GM18867 (cell line): ENCODE data around the gene RBBP8NL.
"Not testable (repeated sequence)": the region's sequence is repeated elsewhere in the genome, so short reads cannot be mapped to it uniquely, and the experiment has no call there.

Experiments
- ATAC-seq: cut with Tn5 transposase; IDR thresholded peaks from one replicate; pipeline ENCODE4 v1.9.1; 2021; ENCODE audit warnings: mild to moderate bottlenecking, moderate library complexity; ENCODE audit not compliant: unreplicated experiment

RBBP8NL gene

DNA sequence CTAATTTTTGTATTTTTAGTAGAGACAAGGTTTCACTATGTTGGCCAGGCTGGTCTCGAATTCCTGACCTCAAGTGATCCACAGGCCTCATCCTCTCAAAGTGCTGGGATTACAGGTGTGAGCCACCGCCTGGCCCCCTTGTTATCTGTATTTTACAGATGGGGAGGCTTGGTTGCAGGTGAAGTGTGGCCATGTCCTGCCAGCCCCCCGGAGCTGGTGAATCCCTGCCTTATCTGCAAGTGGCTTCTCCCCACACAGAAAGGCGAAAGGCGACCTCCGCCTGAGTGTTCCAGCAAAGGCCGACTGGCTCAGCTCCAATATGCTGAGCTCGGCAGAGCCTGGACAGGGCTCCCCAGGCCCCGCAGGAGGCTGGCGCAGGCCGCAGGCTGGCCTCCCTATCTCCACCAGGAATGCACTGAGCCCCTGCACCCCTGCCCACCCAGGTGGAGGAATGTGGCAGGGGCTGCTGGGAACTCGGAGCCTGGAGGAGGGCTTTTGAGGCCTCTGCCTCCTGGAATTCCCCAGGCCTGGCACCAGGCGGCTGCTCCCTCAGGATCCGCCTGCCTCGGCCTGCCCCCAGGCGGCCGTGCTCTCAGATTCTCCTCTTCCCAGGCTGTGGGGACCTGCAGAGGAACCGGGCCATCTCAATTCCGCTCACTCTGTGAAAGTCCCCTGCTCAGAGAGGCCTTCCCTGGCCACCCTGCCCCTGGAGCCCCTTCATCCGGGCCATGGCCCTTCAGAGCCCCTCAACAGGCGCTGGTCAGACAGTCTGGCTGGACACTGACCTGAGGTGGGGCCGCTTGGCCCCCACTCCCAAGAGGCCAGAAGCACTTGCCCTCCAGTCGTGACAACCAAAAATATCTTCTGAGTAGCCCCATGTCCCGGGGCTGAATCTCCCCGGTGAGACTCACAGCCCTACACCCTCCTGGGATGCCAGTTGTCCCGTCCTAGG is 51.0 kb downstream of the RBBP8NL start:
- no peak for ATAC-seq

- no peak for ATAC-seq
Observed at GRCh38 chr20:62374331-62375152, 52.8 kb downstream of the RBBP8NL start.

DNA sequence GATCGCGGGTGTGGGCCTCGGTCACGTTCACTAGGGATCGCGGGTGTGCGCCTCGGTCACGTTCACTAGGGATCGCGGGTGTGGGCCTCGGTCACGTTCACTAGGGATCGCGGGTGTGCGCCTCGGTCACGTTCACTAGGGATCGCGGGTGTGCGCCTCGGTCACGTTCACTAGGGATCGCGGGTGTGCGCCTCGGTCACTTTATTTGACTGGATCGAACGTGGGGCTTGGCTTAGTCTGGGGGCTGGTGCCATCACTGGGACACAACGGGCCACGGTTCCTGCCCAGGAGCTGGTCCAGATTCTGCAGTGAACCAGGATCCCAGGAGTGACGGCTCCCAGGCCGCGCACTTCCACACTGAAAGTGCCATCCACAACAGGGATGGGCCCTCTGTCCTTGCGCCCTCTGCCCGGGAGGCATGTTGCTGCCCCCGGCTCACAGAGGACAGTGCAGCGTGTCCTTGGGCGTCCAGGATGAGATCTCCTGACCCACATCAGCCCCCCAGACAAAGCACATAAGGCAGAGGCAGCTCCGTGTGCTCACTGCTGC is 53.6 kb downstream of the RBBP8NL start:
- ATAC-seq, result not testable (repeated sequence)

GRCh38 chr20:62372042-62372993 is 55.0 kb downstream of the RBBP8NL start:
- ATAC-seq, result no peak

DNA sequence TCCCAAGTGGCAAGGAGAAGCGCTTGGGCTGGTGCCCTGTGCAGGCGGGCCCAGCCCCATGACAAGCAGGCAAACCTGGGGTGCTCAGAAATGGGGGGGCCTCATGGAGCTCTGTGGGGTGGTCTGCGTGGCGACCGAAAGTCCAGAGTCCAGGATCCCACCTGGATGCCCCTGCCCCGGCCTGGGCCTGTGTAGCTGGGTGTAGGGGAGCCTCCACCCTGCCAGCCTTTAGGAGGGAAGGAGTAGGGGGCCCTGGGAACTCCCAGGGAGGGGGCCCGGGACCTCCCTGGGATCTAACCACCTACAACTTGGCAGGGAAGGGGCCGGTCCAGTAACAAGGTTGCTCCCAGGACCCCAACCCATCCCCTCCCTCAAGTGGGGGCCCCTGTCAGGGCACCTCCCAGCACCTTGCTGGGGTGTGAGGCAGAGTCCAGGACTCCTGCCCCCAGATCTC is 55.7 kb downstream of the RBBP8NL start:
- ATAC-seq, result no peak

GRCh38 chr20:62370807-62371587 is 56.3 kb downstream of the RBBP8NL start:
- no peak for ATAC-seq

DNA sequence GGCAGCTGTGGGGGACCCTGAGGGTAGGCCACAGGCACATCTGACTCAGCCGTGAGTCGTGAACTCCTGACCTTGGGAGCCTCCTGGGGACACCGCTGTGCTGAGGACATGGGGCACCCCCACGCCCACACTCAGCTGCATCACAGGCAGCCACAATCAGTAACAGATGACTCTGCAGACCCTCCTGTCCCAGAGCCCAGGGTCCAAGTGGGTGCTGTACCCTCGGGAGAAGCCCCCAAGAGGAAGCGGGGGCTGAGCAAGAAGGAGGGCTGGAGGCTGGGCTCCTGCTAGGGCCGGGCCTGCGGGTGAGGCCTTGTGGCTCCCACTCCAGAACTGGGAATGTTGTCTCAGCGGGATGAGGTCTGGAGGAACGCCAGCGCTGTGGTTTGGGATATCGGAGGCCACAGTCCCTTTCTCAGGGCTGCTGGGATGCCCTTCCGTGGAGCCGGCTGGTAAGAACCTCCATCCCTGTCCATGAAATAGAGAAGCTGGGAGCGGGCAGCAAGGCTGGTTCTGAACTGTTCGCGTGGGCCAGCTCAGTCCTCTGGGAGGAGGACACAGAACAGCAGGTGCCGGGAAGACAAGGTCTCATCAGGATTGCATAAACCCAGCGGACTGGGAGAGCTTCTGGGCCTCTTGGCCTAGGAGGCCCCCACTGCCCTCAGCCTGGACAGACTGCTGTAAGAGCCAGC is 57.1 kb downstream of the RBBP8NL start:
- ATAC-seq, result no peak

- no peak for ATAC-seq
Observed at GRCh38 chr20:62369815-62370114, 57.6 kb downstream of the RBBP8NL start.

DNA sequence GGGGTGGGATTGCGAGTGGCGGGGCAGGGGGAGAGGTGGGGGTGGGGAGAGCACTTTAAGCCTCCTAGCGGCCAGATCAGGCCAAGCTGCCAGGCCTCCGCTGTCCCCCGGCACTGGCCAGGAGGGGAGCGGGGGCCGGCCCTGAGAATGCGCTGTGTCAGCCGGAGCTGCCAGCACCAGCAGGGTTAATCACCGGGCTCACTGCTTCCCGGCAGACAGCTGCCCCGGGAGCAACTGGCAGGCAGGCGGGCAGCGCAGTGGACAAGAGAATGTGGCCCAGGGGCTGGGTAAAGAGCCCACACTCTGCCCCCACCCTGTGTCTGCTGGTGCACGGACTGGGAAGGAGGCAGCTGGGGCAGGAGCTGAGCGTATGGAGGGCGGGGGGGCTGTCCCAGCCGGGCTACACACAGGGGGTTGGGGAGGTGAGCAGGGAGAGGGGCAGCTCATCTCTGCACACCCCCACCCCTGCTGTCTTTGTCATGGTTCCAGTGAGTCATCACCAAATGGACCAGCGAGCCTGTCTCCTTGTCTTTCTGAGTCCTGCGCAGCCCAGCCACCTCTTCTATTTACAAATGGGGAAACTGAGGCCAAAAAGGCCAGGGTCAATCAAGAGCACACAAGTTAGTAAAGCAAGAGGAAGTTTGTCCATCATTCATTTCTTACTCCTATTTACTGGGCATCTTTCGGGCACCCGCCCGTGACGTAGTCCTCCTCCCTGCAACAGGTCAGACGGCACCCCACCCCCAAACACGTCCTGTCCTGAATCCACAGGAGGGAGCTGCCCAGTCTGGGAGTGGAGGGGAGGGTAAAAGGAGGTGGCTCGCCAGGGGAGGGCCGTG is 58.1 kb downstream of the RBBP8NL start:
- no peak for ATAC-seq

GRCh38 chr20:62368392-62368975 is 58.9 kb downstream of the RBBP8NL start:
- ATAC-seq, result no peak

GRCh38 chr20:62367633-62368391 is 59.5 kb downstream of the RBBP8NL start:
- ATAC-seq, result no peak

DNA sequence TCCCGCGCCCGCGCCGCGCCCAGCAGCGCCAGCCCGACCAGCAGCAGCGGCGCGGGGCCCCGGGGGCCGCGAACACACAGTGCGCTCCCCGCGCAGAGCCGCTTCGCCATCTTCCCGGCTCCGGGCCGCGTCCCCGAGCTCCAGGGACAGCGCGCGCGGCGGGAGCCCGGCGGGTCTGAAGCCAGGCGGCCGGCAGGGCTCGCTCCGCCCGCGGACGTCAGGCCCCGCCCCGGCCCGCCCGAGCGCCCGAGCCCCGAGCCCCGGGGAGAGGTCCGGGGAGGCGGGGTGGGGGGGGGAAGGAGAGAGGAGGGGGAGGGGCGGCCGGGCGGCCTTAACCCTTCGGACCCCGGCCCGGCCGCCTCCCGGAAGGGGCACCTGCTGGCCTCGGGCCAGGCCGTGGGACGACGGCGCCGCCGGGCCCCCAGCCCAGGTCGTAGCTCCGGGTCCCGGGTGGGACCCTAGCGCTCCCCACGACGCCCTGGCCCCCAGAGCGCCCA is 60.2 kb downstream of the RBBP8NL start, which contains the start of gene LAMA5:
TSS of gene LAMA5 (minus strand) at position 177 of the 497 bp plus-strand sequence. CDS start at position 110, 67 bp downstream.
- ATAC-seq, result peak; percentile 42

DNA sequence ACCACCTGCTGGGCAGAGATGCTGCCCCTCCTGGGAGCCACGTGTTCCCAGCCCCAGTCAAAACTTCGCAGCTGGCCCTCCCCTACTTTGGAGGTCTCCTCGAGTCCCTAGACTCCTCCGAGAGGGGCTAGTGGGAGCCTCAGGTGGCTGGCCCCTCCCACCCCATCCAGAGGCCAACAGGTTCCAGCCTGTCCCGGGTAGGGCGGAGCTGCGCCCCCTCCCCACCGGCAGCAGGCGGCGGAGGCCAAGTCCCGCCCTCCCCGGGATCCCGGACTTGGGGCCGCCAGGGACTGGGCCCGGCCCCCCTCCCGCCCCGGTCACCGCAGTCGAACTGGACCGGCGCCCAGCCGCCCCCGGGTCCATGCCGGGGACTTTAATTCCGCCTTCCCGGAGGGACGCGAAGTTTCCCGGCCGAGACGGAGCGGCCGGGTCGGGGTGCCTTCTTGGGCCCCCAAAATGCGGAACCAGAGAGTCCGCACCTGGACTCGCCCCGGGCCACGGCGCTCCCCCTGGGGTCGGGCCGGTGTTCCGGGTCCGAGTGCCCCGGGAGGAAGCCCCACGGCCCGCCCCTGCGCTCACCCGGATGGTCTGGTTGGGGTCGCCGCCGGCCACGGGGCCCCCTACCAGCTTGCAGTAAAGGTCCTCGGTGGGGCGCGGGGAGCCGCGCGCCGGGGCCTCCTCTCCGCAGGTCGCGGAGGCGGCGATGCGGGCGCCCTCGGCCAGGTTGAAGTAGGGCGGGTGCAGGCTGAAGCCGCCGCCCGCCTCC is 60.8 kb downstream of the RBBP8NL start:
- ATAC-seq, result peak; percentile 12

DNA sequence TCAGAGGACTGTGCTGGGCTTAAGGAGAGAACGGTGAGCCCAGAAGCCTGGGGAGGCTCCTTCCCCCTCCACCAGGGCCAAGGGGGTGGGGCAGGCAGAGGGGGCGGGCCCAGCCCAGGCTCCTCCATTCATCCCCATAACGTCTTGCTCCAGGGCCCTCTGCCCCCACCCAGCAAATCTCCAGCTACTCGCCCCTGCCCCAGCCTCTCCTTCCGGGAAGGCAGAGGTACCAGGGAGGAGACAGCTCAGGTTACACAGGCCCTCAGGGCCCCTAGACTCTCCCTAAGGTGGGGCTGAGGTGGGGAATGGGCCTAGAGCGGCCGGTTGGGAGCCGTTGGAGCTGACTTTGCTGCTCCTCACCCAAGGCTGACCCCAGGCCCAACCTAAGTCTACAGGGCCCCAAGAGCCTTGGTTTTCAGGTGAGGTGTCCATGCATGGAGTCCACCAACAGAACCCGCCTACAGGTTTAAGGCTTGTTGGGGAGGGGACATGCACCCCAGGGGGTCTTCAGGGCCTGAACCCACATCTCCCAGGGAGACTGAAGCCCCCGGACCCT is 61.4 kb downstream of the RBBP8NL start:
- ATAC-seq, result no peak

DNA sequence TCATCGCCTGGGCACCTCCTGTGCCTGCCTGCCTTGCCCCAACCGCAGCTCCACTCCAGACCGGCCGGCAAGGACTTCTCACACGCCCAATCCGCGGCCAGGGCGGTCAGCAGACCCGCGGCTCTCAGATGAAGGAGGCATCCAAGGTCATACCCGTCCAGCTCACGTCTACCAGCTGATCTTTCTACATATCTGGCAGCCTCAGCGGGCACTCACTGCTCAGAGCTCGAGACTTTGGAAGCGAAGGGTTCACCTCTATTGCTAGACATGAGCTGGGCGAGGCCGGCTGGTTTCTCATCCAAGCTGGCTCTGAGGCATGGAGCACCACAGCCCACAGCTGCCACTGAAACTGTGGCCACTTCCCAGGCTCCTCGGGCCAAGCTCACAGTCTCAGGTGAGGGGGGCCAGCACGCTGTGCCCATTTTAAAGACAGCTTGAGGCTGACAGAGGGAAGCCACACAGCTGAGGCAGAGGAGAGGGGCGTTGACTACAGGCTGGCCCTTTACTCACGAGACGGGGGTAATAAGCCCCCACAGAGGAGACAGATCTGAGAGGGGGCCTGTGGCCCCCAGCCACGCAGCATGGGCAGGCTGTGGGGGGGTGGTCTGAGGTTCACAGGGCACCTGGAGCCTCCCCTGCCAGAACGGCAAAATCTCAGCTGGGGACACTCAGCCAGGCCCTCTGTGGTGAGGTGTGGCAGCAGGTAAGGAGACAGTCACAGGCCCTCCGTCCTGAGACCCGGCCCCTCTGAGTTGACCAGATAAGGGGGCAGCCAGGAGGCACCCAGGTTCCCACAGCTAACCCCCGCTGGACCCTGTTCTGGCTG is 62.2 kb downstream of the RBBP8NL start:
- ATAC-seq, result no peak
